Panc1 (cell line): Measurements from ENCODE around the gene ETV7. TPM values are rescaled to one million over a fixed set of nuclear protein-coding genes. Genes with fewer than 3 reads are reported as not detected.

Source experiments
- ATAC-seq: fragments of 200-7000 bp; cut with Tn5 transposase; 2 replicates; pipeline ENCODE4 v1.9.1; 2020; ENCODE audit warnings: mild to moderate bottlenecking, moderate library complexity
- BruUV-seq: library from RNA; stranded (reverse); fragments of 400-500 nt; replicated peaks from 2 replicates; lab custom pipeline; 2021; lab: Mats Ljungman, UMichigan
- CTCF ChIA-PET: fragments of 300-600 bp; sonication (Branson Sonifier 250); formaldehyde crosslinking; loops from one replicate; lab custom pipeline; 2022; ENCODE audit warnings: antibody characterized with exemption; lab: Charles Lee
- POLR2A ChIA-PET: fragments of 300-600 bp; sonication (Branson Sonifier 250); formaldehyde crosslinking; loops from one replicate; lab custom pipeline; 2022; ENCODE audit warnings: antibody characterized with exemption; lab: Charles Lee
- DNase-seq: peaks from one replicate; pipeline ENCODE4 v3.0.0-alpha.2; 2010; ENCODE audit warnings: low read depth, low spot score
- H3K27ac ChIP-seq: 2 replicates; pipeline ENCODE4 v1.5.1; 2011; ENCODE audit warnings: mild to moderate bottlenecking, low read length, inconsistent platforms
- H3K27me3 ChIP-seq: fragments of 200-500 bp; sonication (Bioruptor generic); 2 replicates; pipeline ENCODE4 v1.6.0; 2014; ENCODE audit warnings: low read length, inconsistent platforms; ENCODE audit not compliant: control insufficient read depth, insufficient read depth
- H3K36me3 ChIP-seq: fragments of 200-500 bp; sonication (Bioruptor generic); 2 replicates; pipeline ENCODE4 v1.5.1; 2014; ENCODE audit warnings: inconsistent platforms, mild to moderate bottlenecking, low read length, moderate library complexity; ENCODE audit not compliant: control insufficient read depth, insufficient read depth
- H3K4me1 ChIP-seq: 2 replicates; pipeline ENCODE4 v1.5.1; 2011; ENCODE audit warnings: inconsistent platforms, mild to moderate bottlenecking, low read length, moderate library complexity; ENCODE audit not compliant: control insufficient read depth, insufficient read depth
- H3K4me3 ChIP-seq, 2 experiments: 2 replicates each; pipeline ENCODE4 v1.5.1; 2011 to 2012; ENCODE audit warnings: low read depth in 2 of 2, low read length in 2 of 2, mild to moderate bottlenecking in 2 of 2, inconsistent platforms in 1 of 2, moderate library complexity in 1 of 2
- H3K9me3 ChIP-seq: fragments of 200-500 bp; sonication (Bioruptor generic); 2 replicates; pipeline ENCODE4 v1.5.1; 2014; ENCODE audit warnings: low read depth, mild to moderate bottlenecking, inconsistent platforms, low read length, moderate library complexity; ENCODE audit not compliant: control insufficient read depth, insufficient read depth
- CTCF ChIP-seq: fragments of 450-650 bp; IDR thresholded peaks from 2 replicates; pipeline ENCODE4 v1.5.1; 2017; ENCODE audit warnings: mild to moderate bottlenecking
- POLR2AphosphoS5 ChIP-seq: IDR thresholded peaks from 2 replicates; pipeline ENCODE4 v1.6.1; 2012; ENCODE audit warnings: mild to moderate bottlenecking, low read depth, low read length, moderate library complexity
- REST ChIP-seq, 2 experiments: IDR thresholded peaks; 2 replicates each; pipeline ENCODE4 v1.6.1; 2011 to 2012; ENCODE audit warnings: low read depth in 2 of 2, control low read depth in 1 of 2, low read length in 1 of 2, mild to moderate bottlenecking in 1 of 2, moderate library complexity in 1 of 2; ENCODE audit not compliant: insufficient read depth in 1 of 2
- SIN3A ChIP-seq: IDR thresholded peaks from 2 replicates; pipeline ENCODE4 v1.6.1; 2012; ENCODE audit warnings: low read depth, mild to moderate bottlenecking, low read length, moderate library complexity, borderline replicate concordance; ENCODE audit not compliant: insufficient read depth
- TCF7L2 ChIP-seq: IDR thresholded peaks from 2 replicates; pipeline ENCODE4 v1.6.1; 2011; ENCODE audit warnings: mild to moderate bottlenecking, low read depth, low read length, inconsistent platforms
- in situ Hi-C: cut with HindIII; loops from 2 replicates; pipeline ENCODE4 v1.10.0; 2016; ENCODE audit warnings: low sequenced_read_pairs, low pct_unique_long_range_greater_than_20kb
- intact Hi-C: fragments of 100-400 bp; cut with micrococcal nuclease; formaldehyde crosslinking; loops from one replicate; pipeline ENCODE4 v1.10.0; 2022; ENCODE audit not compliant: unreplicated experiment
- total RNA-seq: library from RNA; stranded (reverse); gene quantifications from one replicate; pipeline ENCODE4 v1.2.1, GENCODE V29; 2021; ENCODE audit not compliant: unreplicated experiment

Gene ETV7
- total RNA-seq, 1 experiment from 2014 or later = 2.0 TPM

GRCh38 chr6:36343109-36343680 is 44.3 kb downstream of the ETV7 start:
- Histone ChIP-seq H3K27me3 (no peaks in the 10 kb centered on the region), H3K4me1 (peaks cover 9% of the 10 kb centered on the region; the same call in 1 of the 2 replicates), H3K4me3 (no peak overlapping the region), H3K9me3 (no peaks in the 10 kb centered on the region), H3K36me3 (no peaks in the 10 kb centered on the region), H3K27ac (no peak overlapping the region)
- BruUV-seq = no TSS peak
- CTCF ChIA-PET = no interaction called here
- DNase-seq (no peak), ATAC-seq (no peak)
- TF ChIP-seq SIN3A (no peak), TCF7L2 (no peak), CTCF (no peak), POLR2AphosphoS5 (no peak), REST (IDR thresholded peaks at IDR 0.05; ENCODE audit: insufficient read depth in 1 of 2, low read depth in 2 of 2, low read length in 1 of 2) (no peak)
- intact Hi-C loops (no loop called here), in situ Hi-C loops (no loop called here)
- POLR2A ChIA-PET = no interaction called here

GRCh38 chr6:36340618-36341454 is 46.6 kb downstream of the ETV7 start:
- H3K27ac ChIP-seq = peak overlapping the region; percentile 34; the same call in 1 of the 2 replicates
- CTCF ChIA-PET = interaction anchor here (0.5 to 1.3 kb wide), 12 partner anchors 13 to 228 kb away, joined by 3 to 8 read pairs (median 4); no protein-coding TSS in a partner anchor
- peak overlapping the region; percentile 41 to 70 for H3K4me3 ChIP-seq
- H3K4me1 ChIP-seq = peaks cover 9% of the 10 kb centered on the region; the same call in 1 of the 2 replicates
- H3K27me3 ChIP-seq = peaks cover 5% of the 10 kb centered on the region
- TF ChIP-seq CTCF (peak; percentile 99), SIN3A (no peak), POLR2AphosphoS5 (no peak), TCF7L2 (no peak)
- in situ Hi-C loops (no loop called here), intact Hi-C loops (no loop called here)
- ATAC-seq = peak; percentile 91
- no TSS peak for BruUV-seq
- no peaks in the 10 kb centered on the region for H3K36me3 ChIP-seq
- H3K9me3 ChIP-seq = no peaks in the 10 kb centered on the region
- POLR2A ChIA-PET = interaction anchor here (0.6 kb wide), 1 partner anchor 99 kb away, joined by 4 read pairs; no protein-coding TSS in a partner anchor
- peak; percentile 42 for DNase-seq
